Kidney (tissue), 14 donors: ENCODE results near the gene SOX13. TPM values are rescaled to one million over a fixed set of nuclear protein-coding genes. Genes with fewer than 3 reads are reported as not detected.

ENCODE experiments used
- DNase-seq, 5 donors: peaks; one replicate each; pipeline ENCODE4 v3.0.0-alpha.2; 2013 to 2020
- FAIRE-seq: peaks from 2 replicates; lab custom pipeline; 2012; peaks lifted over from hg19 to GRCh38; lab: Jason Lieb, UNC
- H3K27ac ChIP-seq, 2 donors: one replicate each; pipeline ENCODE4 v1.7.0; 2013; ENCODE audit warnings: low read depth in 2 of 2, low read length in 2 of 2, inconsistent platforms in 1 of 2
- H3K27me3 ChIP-seq: one replicate; pipeline ENCODE4 v1.7.1; 2013; ENCODE audit warnings: low read length, inconsistent platforms; ENCODE audit not compliant: control insufficient read depth, insufficient read depth
- H3K36me3 ChIP-seq, 3 donors: one replicate each; pipeline versions ENCODE4 v1.7.0 to v1.7.1; 2013; ENCODE audit warnings: low read length in 3 of 3, control low read depth in 1 of 3, inconsistent platforms in 1 of 3; ENCODE audit not compliant: insufficient read depth in 3 of 3, control insufficient read depth in 2 of 3
- H3K4me1 ChIP-seq, 3 donors: one replicate each; pipeline versions ENCODE4 v1.7.0 to v1.7.1; 2013; ENCODE audit warnings: low read length in 3 of 3, inconsistent platforms in 1 of 3, low read depth in 1 of 3; ENCODE audit not compliant: control insufficient read depth in 2 of 3, insufficient read depth in 2 of 3
- H3K4me3 ChIP-seq, 3 donors: one replicate each; pipeline versions ENCODE4 v1.7.0 to v1.8.1; 2013; ENCODE audit warnings: low read length in 3 of 3, control low read depth in 1 of 3, inconsistent platforms in 1 of 3
- H3K9ac ChIP-seq, 3 donors: one replicate each; pipeline versions ENCODE4 v1.7.0 to v1.7.1; 2013; ENCODE audit warnings: low read length in 3 of 3, control low read depth in 1 of 3, inconsistent platforms in 1 of 3
- H3K9me3 ChIP-seq, 3 donors: one replicate each; pipeline versions ENCODE4 v1.7.0 to v1.7.1; 2013; ENCODE audit warnings: low read length in 3 of 3, control low read depth in 1 of 3, inconsistent platforms in 1 of 3; ENCODE audit not compliant: control insufficient read depth in 2 of 3, insufficient read depth in 1 of 3
- CTCF ChIP-seq: IDR thresholded peaks from 3 replicates; pipeline ENCODE4 v1.5.1; 2012; ENCODE audit warnings: mild to moderate bottlenecking, moderate library complexity, borderline replicate concordance; ENCODE audit not compliant: insufficient read depth; ENCODE audit errors: extremely low read depth
- intact Hi-C: fragments of 100-400 bp; cut with DNase I; formaldehyde crosslinking; loops from one replicate; pipeline ENCODE4 v1.11.1; 2022
- polyA plus RNA-seq: library from polyadenylated mRNA; stranded (reverse); fragments of 350-450 nt; fragmentation: Illumina TruSeq; extraction: RNeasy Lipid Tissue Mini Kit (QIAGEN cat#74804); gene quantifications from one replicate; pipeline ENCODE4 v1.2.3, GENCODE V29; 2014; ENCODE audit warnings: low read depth, low replicate concordance; ENCODE audit not compliant: insufficient read depth
- total RNA-seq: library from RNA; stranded (reverse); fragmentation: NEBNext Ultra II Directional; extraction: Animal tissue kit (Norgen Biotek cat#: 25700); gene quantifications from one replicate; pipeline ENCODE4 v1.2.1, GENCODE V29; 2021
- donor health status: control.
- donor health status: control.
- donor health status: control.
- donor health status: control.
- donor health status: control.
- donor health status: DM: yes; HTN: yes; CAD: no.
- donor health status: Normal renal cell carcinoma (clear cell type).

Gene SOX13
- total and polyA plus RNA-seq, 2 donors from 2014 or later: 23.9 to 55.2 TPM

GRCh38 chr1:204132718-204133117 is 59.8 kb downstream of the SOX13 start:
- no peaks in the 10 kb centered on the region for H3K27me3 ChIP-seq
- peaks cover 0 to 37% (median 37%) of the 10 kb centered on the region in 3 donors for H3K4me1 ChIP-seq
- DNase-seq (no peak), FAIRE-seq (no peak)
- H3K4me3 ChIP-seq: no peak overlapping the region
- H3K9me3 ChIP-seq: no peaks in the 10 kb centered on the region
- TF ChIP-seq CTCF: no peak
- no peak overlapping the region for H3K9ac ChIP-seq
- H3K27ac ChIP-seq: no peak overlapping the region
- intact Hi-C loops: loop anchor here (5.0 kb wide), 1 partner anchor 260 kb away; no protein-coding TSS in a partner anchor
- peaks cover 0 to 37% (median 12%) of the 10 kb centered on the region in 3 donors for H3K36me3 ChIP-seq

- H3K9me3 ChIP-seq: no peaks in the 10 kb centered on the region
- H3K36me3 ChIP-seq: peaks cover 0 to 49% (median 19%) of the 10 kb centered on the region in 3 donors
- no peak for TF ChIP-seq CTCF
- no peak for FAIRE-seq
- DNase-seq: no peak
- H3K27ac ChIP-seq: no peak overlapping the region
- H3K9ac ChIP-seq: no peak overlapping the region
- no peak overlapping the region for H3K4me3 ChIP-seq
- H3K4me1 ChIP-seq: peaks cover 0 to 28% (median 25%) of the 10 kb centered on the region in 3 donors
- H3K27me3 ChIP-seq: no peaks in the 10 kb centered on the region
- intact Hi-C loops: loop anchor here (5.0 kb wide), 1 partner anchor 262 kb away; no protein-coding TSS in a partner anchor
These were observed 61.2 kb downstream of the SOX13 start for GRCh38 chr1:204134103-204134502.

GRCh38 chr1:204136814-204137213 is 63.9 kb downstream of the SOX13 start:
- Histone ChIP-seq H3K4me3 (no peak overlapping the region), H3K36me3 (peaks cover 0 to 65% (median 31%) of the 10 kb centered on the region in 3 donors), H3K9me3 (no peaks in the 10 kb centered on the region), H3K27ac (no peak overlapping the region), H3K4me1 (peaks cover 0 to 4% (median 2%) of the 10 kb centered on the region in 3 donors), H3K9ac (no peak overlapping the region), H3K27me3 (no peaks in the 10 kb centered on the region)
- TF ChIP-seq CTCF: no peak
- FAIRE-seq (no peak), DNase-seq (no peak)
- intact Hi-C loops: no loop called here

GRCh38 chr1:204139088-204139487 is 66.2 kb downstream of the SOX13 start:
- no peak for DNase-seq
- Histone ChIP-seq H3K4me1 (peaks cover 0 to 4% (median 0%) of the 10 kb centered on the region in 3 donors), H3K36me3 (peaks cover 0 to 60% (median 30%) of the 10 kb centered on the region in 3 donors), H3K27ac (no peak overlapping the region), H3K9ac (no peak overlapping the region), H3K9me3 (no peaks in the 10 kb centered on the region), H3K27me3 (no peaks in the 10 kb centered on the region), H3K4me3 (no peak overlapping the region)
- FAIRE-seq: no peak
- no peak for TF ChIP-seq CTCF
- intact Hi-C loops: no loop called here
